GM21390 (cell line): ENCODE results near the gene OR13C8.
"Not testable (repeated sequence)": the region's sequence is repeated elsewhere in the genome, so short reads cannot be mapped to it uniquely, and the experiment has no call there.

Experiments used
- ATAC-seq: cut with Tn5 transposase; IDR thresholded peaks from one replicate; pipeline ENCODE4 v1.9.1; 2021; ENCODE audit not compliant: unreplicated experiment

OR13C8 gene, protein sequence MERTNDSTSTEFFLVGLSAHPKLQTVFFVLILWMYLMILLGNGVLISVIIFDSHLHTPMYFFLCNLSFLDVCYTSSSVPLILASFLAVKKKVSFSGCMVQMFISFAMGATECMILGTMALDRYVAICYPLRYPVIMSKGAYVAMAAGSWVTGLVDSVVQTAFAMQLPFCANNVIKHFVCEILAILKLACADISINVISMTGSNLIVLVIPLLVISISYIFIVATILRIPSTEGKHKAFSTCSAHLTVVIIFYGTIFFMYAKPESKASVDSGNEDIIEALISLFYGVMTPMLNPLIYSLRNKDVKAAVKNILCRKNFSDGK

DNA sequence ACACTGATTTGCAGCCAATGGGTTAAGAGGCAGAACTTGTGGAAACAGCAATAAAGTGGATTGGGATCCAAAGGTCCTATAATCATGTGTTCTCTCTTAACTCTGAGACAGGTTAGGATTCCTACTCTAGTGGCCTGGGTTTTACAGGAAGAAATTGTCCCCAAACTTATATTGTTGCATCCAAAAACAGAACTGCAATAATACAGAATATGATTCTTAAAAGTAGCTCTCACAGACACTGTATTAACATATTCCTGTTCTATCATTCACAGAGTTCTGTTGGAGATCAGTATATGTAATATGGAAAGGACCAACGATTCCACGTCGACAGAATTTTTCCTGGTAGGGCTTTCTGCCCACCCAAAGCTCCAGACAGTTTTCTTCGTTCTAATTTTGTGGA lies at the start of gene OR13C8:
Gene OR13C8, plus strand, starts transcription at position 301 of the 400 bp plus-strand sequence. Its CDS starts 0 bp downstream, at position 301.
- ATAC-seq, result no peak

DNA sequence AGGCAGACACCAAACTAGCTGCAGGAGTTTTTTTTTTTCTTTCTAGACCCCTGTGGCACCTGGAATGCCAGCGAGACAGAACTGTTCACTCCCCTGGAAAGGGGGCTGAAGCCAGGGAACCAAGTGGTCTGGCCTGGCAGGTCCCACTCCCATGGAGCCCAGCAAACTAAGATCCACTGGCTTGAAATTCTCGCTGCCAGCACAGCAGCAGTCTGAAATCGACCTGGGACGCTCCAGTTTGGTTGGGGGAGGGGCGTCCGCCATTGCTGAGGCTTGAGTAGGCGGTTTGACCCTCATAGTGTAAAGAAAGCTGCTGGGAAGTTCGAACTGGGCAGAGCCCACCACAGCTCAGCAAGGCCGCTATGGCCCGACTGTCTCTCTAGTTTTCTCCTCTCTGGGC lies 48.7 kb upstream of the OR13C8 start:
- not testable (repeated sequence) for ATAC-seq

DNA sequence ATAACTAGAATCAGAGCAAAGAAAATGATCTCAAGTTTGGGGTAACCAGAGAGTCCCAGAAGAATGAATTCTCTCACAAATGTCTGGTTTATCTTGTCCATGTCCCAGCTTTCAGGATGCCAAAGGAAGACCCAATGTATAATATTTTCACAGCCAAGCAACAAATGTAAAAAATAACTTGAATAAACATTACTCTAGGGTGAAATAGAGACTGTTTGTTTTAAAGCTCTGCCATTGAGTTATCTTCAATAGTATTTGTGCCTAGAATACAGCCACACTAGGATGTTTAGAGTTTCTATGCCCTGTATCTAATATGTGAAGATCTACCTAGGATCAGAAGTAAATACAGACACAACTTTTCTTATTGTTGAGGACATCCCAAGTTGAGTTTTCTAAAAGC lies 41.9 kb upstream of the OR13C8 start, which contains the start of gene OR13C4:
Gene OR13C4, minus strand, starts transcription at position 101 of the 400 bp plus-strand sequence. Its CDS starts 0 bp downstream, at position 101.
- ATAC-seq, result no peak

GRCh38 chr9:104536756-104537155 lies 32.2 kb upstream of the OR13C8 start, which contains the start of gene OR13C3:
OR13C3 (minus strand) TSS chr9:104536856; CDS start chr9:104536723, 133 bp downstream.
- no peak for ATAC-seq

- no peak for ATAC-seq
Measured at GRCh38 chr9:104539275-104539674, 29.7 kb upstream of the OR13C8 start.

GRCh38 chr9:104544644-104545043 lies 24.3 kb upstream of the OR13C8 start:
- ATAC-seq, result no peak

- no peak for ATAC-seq
Measured at GRCh38 chr9:104553261-104553660, 15.7 kb upstream of the OR13C8 start.

DNA sequence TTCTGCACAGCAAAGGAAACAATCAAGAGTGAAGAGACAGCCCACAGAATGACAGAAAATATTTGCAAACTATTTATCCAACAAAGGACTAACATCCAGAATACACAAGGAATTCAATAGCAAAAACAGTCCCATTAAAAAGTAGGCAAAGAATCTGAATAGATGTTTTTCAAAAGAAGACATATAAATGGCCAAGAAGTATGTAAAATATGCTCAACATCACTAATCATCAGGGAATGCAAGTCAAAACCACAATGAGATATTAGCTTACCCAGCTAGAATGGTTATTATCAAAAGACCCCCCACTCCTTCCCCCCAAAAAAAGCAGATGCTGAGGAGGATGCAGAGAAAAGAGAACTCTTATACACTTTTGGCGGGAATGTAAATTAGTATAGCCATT lies 13.4 kb upstream of the OR13C8 start:
- ATAC-seq, result no peak

DNA sequence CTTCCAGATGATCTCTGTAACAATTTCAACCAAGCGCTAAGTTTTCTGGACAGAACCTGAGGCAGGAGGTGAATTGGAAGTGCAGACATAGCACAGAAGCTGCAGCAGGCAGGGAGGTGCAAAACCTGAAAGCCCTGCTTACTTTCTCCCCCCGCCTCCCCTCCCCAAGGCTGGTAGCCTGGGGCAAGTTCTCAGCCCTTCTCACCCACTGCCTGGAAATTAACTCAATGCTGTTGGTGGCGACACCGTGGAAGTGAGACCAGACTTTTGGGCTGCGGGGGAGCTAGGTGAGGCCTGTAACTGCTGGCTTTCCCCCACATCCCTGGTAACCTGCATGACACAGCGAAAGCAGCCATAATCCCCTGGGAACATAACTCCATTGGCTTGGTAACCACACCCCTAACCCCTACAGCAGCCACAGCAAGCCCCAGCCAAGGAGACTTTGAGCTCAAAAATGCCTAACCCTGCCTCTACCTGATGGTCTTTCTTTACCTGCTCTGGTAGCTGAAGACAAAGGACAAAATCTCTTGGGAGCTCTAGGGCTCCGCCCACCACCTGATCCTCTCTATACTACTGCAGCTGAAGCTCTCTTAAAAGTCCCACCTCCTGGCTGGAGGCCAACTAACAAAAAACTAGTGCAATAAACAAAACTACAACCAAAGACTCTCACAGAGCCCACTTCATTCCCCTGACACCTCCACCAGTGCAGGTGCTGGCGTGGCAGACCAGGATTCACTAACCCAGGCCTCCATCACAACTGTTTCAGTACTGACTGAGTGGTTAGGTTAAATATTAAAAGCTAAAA lies 11.9 kb upstream of the OR13C8 start:
- ATAC-seq, result no peak

- no peak for ATAC-seq
Measured at GRCh38 chr9:104564358-104564757, 4.6 kb upstream of the OR13C8 start.

- no peak for ATAC-seq
Measured at GRCh38 chr9:104572612-104573011, 3.6 kb downstream of the OR13C8 start.

GRCh38 chr9:104575456-104575855 lies 6.5 kb downstream of the OR13C8 start:
- no peak for ATAC-seq

GRCh38 chr9:104577263-104577662 lies 8.3 kb downstream of the OR13C8 start:
- no peak for ATAC-seq

DNA sequence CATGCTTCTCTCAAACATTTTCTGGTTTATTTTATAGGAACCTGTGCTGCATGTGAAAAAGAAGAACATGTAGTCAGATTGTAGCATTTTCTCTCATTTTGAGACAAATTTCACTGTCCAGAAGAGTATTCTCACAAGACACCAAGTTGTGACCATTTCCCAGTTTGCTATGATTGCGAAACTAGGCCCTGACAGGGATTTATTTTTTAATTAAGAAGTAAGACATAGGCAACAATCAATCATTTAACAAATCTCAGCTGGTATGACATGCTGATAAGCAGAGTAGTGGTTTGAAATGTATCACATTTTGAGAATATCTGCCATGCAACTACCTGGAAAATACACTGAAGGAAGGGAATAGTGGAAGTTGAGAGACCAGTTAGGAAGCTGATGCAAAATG lies 11.6 kb downstream of the OR13C8 start:
- no peak for ATAC-seq

DNA sequence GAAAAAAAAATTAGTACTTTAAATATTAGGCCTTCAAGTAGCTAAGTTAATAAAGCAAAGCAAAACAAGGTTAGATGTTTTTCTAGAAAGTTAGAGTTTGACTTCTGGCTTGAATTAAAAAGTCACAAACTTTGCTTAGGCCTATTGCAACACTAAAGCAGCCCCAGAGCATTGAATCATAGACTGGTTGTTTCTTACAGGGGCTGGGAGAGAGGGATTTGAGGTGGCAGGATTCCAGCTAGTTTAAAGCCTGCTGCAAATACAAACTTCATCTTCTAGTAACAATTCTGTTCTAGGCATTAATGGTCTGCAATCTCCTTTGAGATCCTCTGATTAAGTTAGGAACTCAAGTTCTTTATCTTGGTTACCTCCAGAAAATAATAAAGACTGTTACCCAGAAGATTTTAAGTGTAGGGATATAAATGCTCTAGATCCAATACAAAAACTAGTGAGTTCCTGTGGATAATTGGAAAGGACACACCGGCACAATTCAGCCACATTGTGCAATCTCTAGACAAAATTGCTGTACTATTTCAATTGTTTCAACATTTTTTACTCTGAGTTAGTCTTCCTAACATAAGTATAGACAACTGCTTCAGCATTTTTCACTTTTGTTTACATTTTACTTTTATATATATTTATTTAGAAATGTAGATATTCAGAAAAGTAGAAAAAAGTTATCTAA lies 17.7 kb downstream of the OR13C8 start:
- ATAC-seq, result no peak

GRCh38 chr9:104589626-104590025 lies 20.7 kb downstream of the OR13C8 start:
- no peak for ATAC-seq

- ATAC-seq, result not testable (repeated sequence)
Measured at GRCh38 chr9:104598749-104599148, 29.8 kb downstream of the OR13C8 start.

DNA sequence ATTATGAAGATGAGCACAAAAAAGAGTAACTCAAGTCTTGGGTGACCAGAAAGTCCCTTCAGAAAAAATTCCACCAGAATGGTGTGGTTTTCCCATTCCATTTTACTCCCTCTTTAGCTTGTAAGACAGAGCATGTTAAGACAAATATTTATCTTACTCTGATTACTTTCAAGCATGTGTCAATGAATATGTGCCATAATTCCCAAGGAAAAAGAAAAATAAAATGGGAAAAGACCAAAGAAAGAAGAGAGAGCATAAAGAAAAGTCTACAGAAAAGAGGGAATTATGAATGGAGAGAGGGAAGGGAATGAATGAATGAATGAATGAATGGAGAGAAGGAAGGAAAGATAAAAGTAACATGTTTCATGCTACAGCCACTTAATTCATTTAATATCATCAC lies 30.3 kb downstream of the OR13C8 start, which contains the start of gene OR13C5:
Gene OR13C5, minus strand, starts transcription at position 101 of the 400 bp plus-strand sequence. Its CDS starts 0 bp downstream, at position 101.
- ATAC-seq, result not testable (repeated sequence)

DNA sequence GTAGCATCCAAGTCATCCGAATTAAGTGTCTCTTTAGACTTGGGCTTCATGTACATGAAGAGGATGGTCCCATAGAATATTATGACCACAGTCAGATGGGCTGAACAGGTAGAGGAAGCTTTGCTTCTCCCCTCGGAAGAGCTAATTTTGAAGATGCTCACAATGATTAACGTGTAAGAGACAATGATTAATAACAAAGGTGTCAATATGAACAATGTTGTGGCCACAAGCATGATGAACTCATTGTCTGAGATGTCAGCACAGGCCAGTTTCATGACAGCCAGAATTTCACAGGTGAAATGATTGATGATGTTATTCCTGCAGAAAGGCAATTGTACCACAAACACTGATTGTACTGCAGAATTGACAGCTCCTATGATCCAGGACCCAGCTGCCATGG lies 35.8 kb downstream of the OR13C8 start:
- ATAC-seq, result no peak

DNA sequence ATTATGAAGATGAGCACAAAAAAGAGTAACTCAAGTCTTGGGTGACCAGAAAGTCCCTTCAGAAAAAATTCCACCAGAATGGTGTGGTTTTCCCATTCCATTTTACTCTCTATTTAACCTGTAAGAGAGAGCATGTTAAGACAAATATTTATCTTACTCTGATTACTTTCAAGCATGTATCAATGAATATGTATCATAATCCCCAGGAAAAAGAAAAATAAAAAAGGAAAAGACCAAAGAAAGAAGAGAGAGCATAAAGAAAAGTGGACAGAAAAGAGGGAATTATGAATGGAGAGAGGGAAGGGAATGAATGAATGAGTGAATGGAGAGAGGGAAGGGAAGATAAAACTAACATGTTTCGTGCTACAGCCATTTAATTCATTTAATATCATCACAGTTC lies 36.6 kb downstream of the OR13C8 start, which contains the start of gene OR13C2:
Gene OR13C2, minus strand, starts transcription at position 101 of the 400 bp plus-strand sequence. Its CDS starts 0 bp downstream, at position 101.
- ATAC-seq, result not testable (repeated sequence)

GRCh38 chr9:104606152-104606551 lies 37.2 kb downstream of the OR13C8 start:
- no peak for ATAC-seq
